GM23248 (cell line): ENCODE measurements around the gene RHOBTB1. TPM values are rescaled to one million over a fixed set of nuclear protein-coding genes. Genes with fewer than 3 reads are reported as not detected.

ENCODE experiments used
- DNase-seq: peaks from one replicate; pipeline ENCODE4 v3.0.0-alpha.2; 2015
- H2AFZ ChIP-seq: fragments of 200-600 bp; sonication (generic); 2 replicates; pipeline ENCODE4 v1.6.1; 2016; ENCODE audit warnings: antibody characterized with exemption
- H3F3A ChIP-seq: fragments of 200-600 bp; sonication (generic); 2 replicates; pipeline ENCODE4 v1.6.1; 2016; ENCODE audit warnings: mild to moderate bottlenecking, antibody characterized with exemption, mixed run types; ENCODE audit not compliant: insufficient read depth
- H3K27ac ChIP-seq: fragments of 200-600 bp; sonication (generic); 2 replicates; pipeline ENCODE4 v1.5.1; 2016; ENCODE audit warnings: mild to moderate bottlenecking
- H3K27me3 ChIP-seq: fragments of 200-600 bp; sonication (generic); replicated peaks from 2 replicates; pipeline ENCODE4 v1.6.1; 2016; ENCODE audit warnings: mild to moderate bottlenecking; ENCODE audit not compliant: insufficient read depth
- H3K36me3 ChIP-seq: fragments of 200-600 bp; sonication (generic); 2 replicates; pipeline ENCODE4 v1.6.1; 2016; ENCODE audit warnings: low read depth, mild to moderate bottlenecking
- H3K4me1 ChIP-seq: fragments of 200-600 bp; sonication (generic); 2 replicates; pipeline ENCODE4 v1.6.1; 2016; ENCODE audit warnings: mild to moderate bottlenecking; ENCODE audit not compliant: insufficient read depth
- H3K4me2 ChIP-seq: fragments of 200-600 bp; sonication (generic); one replicate; pipeline ENCODE4 v1.6.1; 2016; ENCODE audit warnings: mild to moderate bottlenecking; ENCODE audit not compliant: unreplicated experiment
- H3K4me3 ChIP-seq: fragments of 200-600 bp; sonication (generic); 2 replicates; pipeline ENCODE4 v1.5.1; 2016; ENCODE audit warnings: mild to moderate bottlenecking
- H3K79me2 ChIP-seq: fragments of 200-600 bp; sonication (generic); 2 replicates; pipeline ENCODE4 v1.6.1; 2016; ENCODE audit warnings: mild to moderate bottlenecking; ENCODE audit not compliant: insufficient read depth
- H3K9ac ChIP-seq: fragments of 200-600 bp; sonication (generic); 2 replicates; pipeline ENCODE4 v1.6.1; 2016; ENCODE audit warnings: mild to moderate bottlenecking
- H3K9me2 ChIP-seq: fragments of 200-600 bp; sonication (generic); 2 replicates; pipeline ENCODE4 v1.6.1; 2016; ENCODE audit warnings: mixed run types, mild to moderate bottlenecking, moderate library complexity; ENCODE audit not compliant: insufficient read depth
- H3K9me3 ChIP-seq: fragments of 200-600 bp; sonication (generic); one replicate; pipeline ENCODE4 v1.6.1; 2017; ENCODE audit warnings: low read depth
- H4K20me1 ChIP-seq: fragments of 200-600 bp; sonication (generic); 2 replicates; pipeline ENCODE4 v1.6.0; 2016; ENCODE audit not compliant: insufficient read depth
- EZH2 ChIP-seq: fragments of 200-600 bp; sonication (generic); IDR thresholded peaks from 2 replicates; pipeline ENCODE4 v1.6.1; 2018; ENCODE audit warnings: antibody characterized with exemption, mild to moderate bottlenecking; ENCODE audit not compliant: insufficient read depth, poor library complexity, severe bottlenecking
- EZH2phosphoT487 ChIP-seq: fragments of 200-600 bp; sonication (generic); IDR thresholded peaks from 2 replicates; pipeline ENCODE4 v1.6.1; 2018; ENCODE audit warnings: antibody characterized with exemption, moderate library complexity, mild to moderate bottlenecking, low read depth; ENCODE audit not compliant: insufficient read depth
- WGBS, 2 experiments: methylation state at CpG; one replicate each; pipeline ENCODE4 v1.1.6; 2015 to 2017; ENCODE audit warnings: low lambda C conversion rate in 2 of 2, low coverage in 1 of 2; ENCODE audit errors: missing lambda C conversion rate in 2 of 2; 5-methylcytosine and 5-hydroxymethylcytosine counted together
- in situ Hi-C: fragments of 300-500 bp; cut with MboI; formaldehyde crosslinking; loops from 2 replicates; pipeline ENCODE4 v1.15.0; 2020
- polyA plus RNA-seq: library from polyadenylated mRNA; unstranded; fragments of >200 nt; fragmentation: Nextera tagmentation; extraction: Ambion mirVana; gene quantifications from 2 replicates; pipeline ENCODE4 v1.2.1, GENCODE V29; 2016
- total RNA-seq: library from RNA; depleted of rRNA; stranded (reverse); fragments of >200 nt; shearing (Covaris generic); gene quantifications from 2 replicates; pipeline ENCODE4 v1.2.3, GENCODE V29; 2014

Gene RHOBTB1
- total and polyA plus RNA-seq, 2 experiments from 2014 or later, result 11.1 to 14.6 TPM

- TF ChIP-seq EZH2 (no peak), EZH2phosphoT487 (no peak)
- Histone ChIP-seq H3K27ac (no peak overlapping the region), H3K4me3 (no peak overlapping the region), H3K9me2 (no peaks in the 10 kb centered on the region), H3K9me3 (no peaks in the 10 kb centered on the region), H3K4me1 (peaks cover 20% of the 10 kb centered on the region), H2AFZ (no peak overlapping the region), H3F3A (peaks cover 10% of the 10 kb centered on the region; the same call in 1 of the 2 replicates), H3K27me3 (no peaks in the 10 kb centered on the region), H3K9ac (no peak overlapping the region), H4K20me1 (no peaks in the 10 kb centered on the region), H3K36me3 (0 out of 2 replicates have a peak, but pooled peaks cover 3% of the 10 kb centered on the region), H3K79me2 (0 out of 2 replicates have a peak, but pooled peaks cover 8% of the 10 kb centered on the region), H3K4me2 (no peak overlapping the region)
- DNase-seq, result no peak
- 81 to 94% methylated on average over 4 of the region's 4 CpGs for WGBS, 2 experiments
- in situ Hi-C loops, result no loop called here
These were observed 7.0 kb downstream of the RHOBTB1 start for GRCh38 chr10:60937022-60937421.

- H2AFZ ChIP-seq, result no peak overlapping the region
- no peak for TF ChIP-seq EZH2
- no peak for TF ChIP-seq EZH2phosphoT487
- H3K4me3 ChIP-seq, result no peak overlapping the region
- H3K79me2 ChIP-seq, result 0 out of 2 replicates have a peak, but pooled peaks cover 7% of the 10 kb centered on the region
- H3K36me3 ChIP-seq, result 0 out of 2 replicates have a peak, but pooled peaks cover 3% of the 10 kb centered on the region
- H4K20me1 ChIP-seq, result no peaks in the 10 kb centered on the region
- H3K4me1 ChIP-seq, result peaks cover 13% of the 10 kb centered on the region
- H3K9me3 ChIP-seq, result no peaks in the 10 kb centered on the region
- H3K4me2 ChIP-seq, result no peak overlapping the region
- no peak overlapping the region for H3K9ac ChIP-seq
- 90 to 96% methylated on average over 6 of the region's 6 CpGs for WGBS, 2 experiments
- H3K27ac ChIP-seq, result no peak overlapping the region
- H3K27me3 ChIP-seq, result no peaks in the 10 kb centered on the region
- in situ Hi-C loops, result no loop called here
- H3F3A ChIP-seq, result peaks cover 10% of the 10 kb centered on the region; the same call in 1 of the 2 replicates
- DNase-seq, result no peak
- no peaks in the 10 kb centered on the region for H3K9me2 ChIP-seq
These were observed 9.5 kb downstream of the RHOBTB1 start for GRCh38 chr10:60934215-60935175.

- Histone ChIP-seq H2AFZ (no peak overlapping the region), H3K79me2 (0 out of 2 replicates have a peak, but pooled peaks cover 7% of the 10 kb centered on the region), H3K9ac (no peak overlapping the region), H3K27me3 (no peaks in the 10 kb centered on the region), H3F3A (0 out of 2 replicates have a peak, but pooled peaks cover 2% of the 10 kb centered on the region), H4K20me1 (no peaks in the 10 kb centered on the region), H3K4me1 (0 out of 2 replicates have a peak, but pooled peaks cover 1% of the 10 kb centered on the region), H3K4me2 (no peak overlapping the region), H3K4me3 (no peak overlapping the region), H3K9me3 (no peaks in the 10 kb centered on the region), H3K27ac (no peak overlapping the region), H3K9me2 (no peaks in the 10 kb centered on the region), H3K36me3 (0 out of 2 replicates have a peak, but pooled peaks cover 3% of the 10 kb centered on the region)
- TF ChIP-seq EZH2phosphoT487 (no peak), EZH2 (no peak)
- WGBS, 2 experiments, result 78 to 83% methylated on average over 4 of the region's 4 CpGs
- in situ Hi-C loops, result no loop called here
- no peak for DNase-seq
These were observed 11.2 kb downstream of the RHOBTB1 start for GRCh38 chr10:60932756-60933155.

DNA sequence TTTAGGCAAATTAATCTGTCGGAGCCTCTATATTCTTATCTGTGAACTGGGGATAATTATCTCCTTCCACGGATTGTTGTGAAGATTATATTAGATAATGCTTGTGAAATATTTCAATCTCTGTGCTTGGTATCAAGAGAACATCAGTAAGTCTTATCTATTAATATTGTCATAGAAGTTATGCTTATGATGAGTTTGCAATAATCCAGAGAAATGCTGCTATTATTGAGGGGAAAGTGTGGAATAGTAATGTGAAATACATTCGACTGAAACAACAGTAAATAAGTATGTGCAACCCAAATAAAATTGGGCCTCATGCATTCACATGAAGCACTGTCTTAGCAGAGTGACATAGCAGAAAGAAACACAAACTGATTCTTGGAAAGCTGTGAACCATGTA lies 13.7 kb downstream of the RHOBTB1 start:
- Histone ChIP-seq H3K36me3 (0 out of 2 replicates have a peak, but pooled peaks cover 3% of the 10 kb centered on the region), H3K79me2 (peaks cover 9% of the 10 kb centered on the region; the same call in 1 of the 2 replicates), H3K4me1 (no peaks in the 10 kb centered on the region), H3K9me3 (no peaks in the 10 kb centered on the region), H3K4me3 (no peak overlapping the region), H3F3A (no peaks in the 10 kb centered on the region), H2AFZ (no peak overlapping the region), H3K9ac (no peak overlapping the region), H4K20me1 (no peaks in the 10 kb centered on the region), H3K9me2 (no peaks in the 10 kb centered on the region), H3K27ac (no peak overlapping the region), H3K4me2 (no peak overlapping the region), H3K27me3 (no peaks in the 10 kb centered on the region)
- DNase-seq, result no peak
- in situ Hi-C loops, result no loop called here
- 77 to 79% methylated on average over 3 of the region's 3 CpGs for WGBS, 2 experiments
- no peak for TF ChIP-seq EZH2phosphoT487
- no peak for TF ChIP-seq EZH2
